Measurements from ENCODE around the gene LRIG1.

LRIG1 gene

GRCh38 chr3:66355997-66356396 is 144.8 kb downstream of the LRIG1 start:
- H3K4me3 ChIP-seq (ENCODE audit: low read depth in 1 of 2, low read length in 1 of 2), result no peak overlapping the region
- no peak for TF ChIP-seq CTCF (IDR thresholded peaks at IDR 0.05)
- no peaks in the 10 kb centered on the region for H3K9me3 ChIP-seq
- H3K4me1 ChIP-seq (ENCODE audit: control insufficient read depth in 1 of 2, insufficient read depth in 1 of 2, low read depth in 1 of 2, low read length in 1 of 2), result no peaks in the 10 kb centered on the region
- no peak overlapping the region for H3K27ac ChIP-seq
- H3K36me3 ChIP-seq, result no peaks in the 10 kb centered on the region
- H3K27me3 ChIP-seq, result no peaks in the 10 kb centered on the region

DNA sequence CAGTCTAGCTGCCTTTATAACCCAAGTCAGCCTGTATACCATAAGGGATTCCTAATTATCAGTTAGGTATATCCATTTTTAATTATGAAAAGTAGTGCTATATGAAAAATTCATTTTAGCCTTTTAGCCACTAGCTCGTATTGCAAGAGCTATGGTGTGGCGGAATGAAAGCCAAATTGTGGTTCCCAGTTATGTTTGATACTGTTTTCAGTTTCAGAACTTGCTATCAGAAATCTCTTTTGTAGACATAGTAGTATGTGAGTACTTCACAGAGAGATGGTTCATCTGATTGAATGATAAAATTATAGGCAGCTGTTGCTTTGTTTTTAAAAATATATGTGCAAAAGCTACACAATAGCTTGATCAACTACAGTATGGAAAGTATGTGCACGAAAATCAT is 145.4 kb downstream of the LRIG1 start:
- H3K9me3 ChIP-seq, result no peaks in the 10 kb centered on the region
- no peaks in the 10 kb centered on the region for H3K36me3 ChIP-seq
- no peak for TF ChIP-seq CTCF (IDR thresholded peaks at IDR 0.05)
- H3K4me3 ChIP-seq (ENCODE audit: low read depth in 1 of 2, low read length in 1 of 2), result no peak overlapping the region
- no peak overlapping the region for H3K27ac ChIP-seq
- H3K4me1 ChIP-seq (ENCODE audit: control insufficient read depth in 1 of 2, insufficient read depth in 1 of 2, low read depth in 1 of 2, low read length in 1 of 2), result no peaks in the 10 kb centered on the region
- no peaks in the 10 kb centered on the region for H3K27me3 ChIP-seq

DNA sequence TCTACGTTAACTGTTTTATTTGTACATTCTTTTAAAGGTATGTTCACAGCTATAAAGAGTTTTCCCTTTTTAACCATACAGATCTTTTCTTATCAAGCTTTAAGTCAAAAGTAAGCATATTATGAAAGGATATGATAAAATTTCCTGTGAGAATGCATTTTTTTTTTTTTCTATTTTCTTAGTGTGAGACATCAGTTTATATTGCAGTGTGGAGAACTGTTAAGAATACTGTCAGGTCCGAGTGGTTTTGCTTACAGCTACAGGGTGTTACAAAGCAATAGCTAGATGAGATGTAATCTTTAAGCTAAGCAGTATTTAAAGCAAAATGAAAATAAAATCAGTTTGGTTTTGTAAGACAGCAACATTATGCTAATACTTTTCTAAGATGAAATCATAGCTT is 146.8 kb downstream of the LRIG1 start:
- Histone ChIP-seq H3K4me1 (ENCODE audit: control insufficient read depth in 1 of 2, insufficient read depth in 1 of 2, low read depth in 1 of 2, low read length in 1 of 2) (no peaks in the 10 kb centered on the region), H3K36me3 (no peaks in the 10 kb centered on the region), H3K27ac (no peak overlapping the region), H3K9me3 (no peaks in the 10 kb centered on the region), H3K27me3 (no peaks in the 10 kb centered on the region), H3K4me3 (ENCODE audit: low read depth in 1 of 2, low read length in 1 of 2) (no peak overlapping the region)
- no peak for TF ChIP-seq CTCF (IDR thresholded peaks at IDR 0.05)

GRCh38 chr3:66353530-66353929 is 147.3 kb downstream of the LRIG1 start:
- no peak overlapping the region for H3K27ac ChIP-seq
- no peaks in the 10 kb centered on the region for H3K27me3 ChIP-seq
- no peak for TF ChIP-seq CTCF (IDR thresholded peaks at IDR 0.05)

DNA sequence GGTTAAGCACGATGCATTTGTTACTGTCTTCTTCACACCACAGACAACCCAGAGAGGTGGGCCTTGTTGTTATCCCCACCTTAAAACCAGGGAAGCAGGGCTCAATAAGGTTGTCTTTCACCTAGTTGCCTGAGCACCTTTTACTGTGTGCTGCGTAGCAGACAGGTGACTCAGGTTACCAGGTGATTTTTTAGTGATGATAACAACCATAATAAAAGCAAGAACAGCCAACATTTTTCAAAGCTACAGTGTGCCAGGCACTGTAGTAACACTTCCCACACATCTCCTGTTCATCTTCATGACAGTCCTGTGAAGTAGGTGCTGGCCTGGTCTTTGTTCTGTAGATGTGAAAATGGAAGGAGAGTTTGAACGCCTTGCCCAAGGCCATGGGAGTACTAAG is 147.8 kb downstream of the LRIG1 start:
- TF ChIP-seq CTCF (IDR thresholded peaks at IDR 0.05), result no peak
- Histone ChIP-seq H3K4me1 (ENCODE audit: control insufficient read depth in 1 of 2, insufficient read depth in 1 of 2, low read depth in 1 of 2, low read length in 1 of 2) (no peaks in the 10 kb centered on the region), H3K27ac (no peak overlapping the region), H3K4me3 (ENCODE audit: low read depth in 1 of 2, low read length in 1 of 2) (no peak overlapping the region), H3K27me3 (no peaks in the 10 kb centered on the region), H3K9me3 (no peaks in the 10 kb centered on the region), H3K36me3 (no peaks in the 10 kb centered on the region)

More at GRCh38 chr3:66353530-66353929, 147.3 kb downstream of the LRIG1 start:
- no peak overlapping the region for H3K4me3 ChIP-seq (ENCODE audit: low read depth in 1 of 2, low read length in 1 of 2)
- no peaks in the 10 kb centered on the region for H3K9me3 ChIP-seq
- no peaks in the 10 kb centered on the region for H3K36me3 ChIP-seq
- H3K4me1 ChIP-seq (ENCODE audit: control insufficient read depth in 1 of 2, insufficient read depth in 1 of 2, low read depth in 1 of 2, low read length in 1 of 2), result no peaks in the 10 kb centered on the region

DNA sequence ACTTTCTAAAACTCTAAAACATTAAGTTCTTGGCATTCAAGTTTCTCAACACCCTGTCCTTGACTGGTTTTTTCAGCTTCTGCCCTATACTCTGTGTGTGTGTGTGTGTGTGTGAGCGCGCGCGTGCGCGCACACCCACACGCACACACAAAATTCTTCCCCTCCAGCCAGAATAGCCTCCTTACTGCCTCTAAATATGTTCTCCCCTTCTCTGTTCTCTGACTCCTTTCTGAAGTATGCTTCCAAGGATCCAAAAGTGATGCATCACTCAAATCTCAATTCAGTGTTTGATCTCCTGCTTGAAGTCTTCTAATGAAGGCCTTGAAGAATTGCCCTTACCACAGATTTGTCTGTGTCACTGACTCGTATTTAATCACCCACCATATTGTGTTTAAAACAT is 150.2 kb downstream of the LRIG1 start:
- Histone ChIP-seq H3K27ac (no peak overlapping the region), H3K9me3 (no peaks in the 10 kb centered on the region), H3K36me3 (no peaks in the 10 kb centered on the region), H3K27me3 (no peaks in the 10 kb centered on the region), H3K4me1 (ENCODE audit: control insufficient read depth in 1 of 2, insufficient read depth in 1 of 2, low read depth in 1 of 2, low read length in 1 of 2) (no peaks in the 10 kb centered on the region), H3K4me3 (ENCODE audit: low read depth in 1 of 2, low read length in 1 of 2) (no peak overlapping the region)
- no peak for TF ChIP-seq CTCF (IDR thresholded peaks at IDR 0.05)

Measured in neutrophil (primary cell).